Measurements from ENCODE around the gene CAMK2N1. TPM values are rescaled to one million over a fixed set of nuclear protein-coding genes. Genes with fewer than 3 reads are reported as not detected.

CAMK2N1 gene
- total and polyA plus RNA-seq, 4 donors = 12.3 to 15.1 (median 13.9) TPM

- H3K36me3 ChIP-seq (ENCODE audit: control insufficient read depth in 4 of 4, insufficient read depth in 3 of 4, low read depth in 1 of 4, low read length in 3 of 4) = no peaks in the 10 kb centered on the region
- DNase-seq (ENCODE audit: low spot score) = no peak
- H3K9ac ChIP-seq (ENCODE audit: low read depth in 1 of 2, low read length in 2 of 2) = no peak overlapping the region
- 95% methylated on average over 4 of the region's 4 CpGs for WGBS
- H3K27me3 ChIP-seq (ENCODE audit: control insufficient read depth in 4 of 4, insufficient read depth in 4 of 4, low read length in 3 of 4) = no peaks in the 10 kb centered on the region
- peaks cover 11 to 37% (median 26%) of the 10 kb centered on the region in 4 donors for H3K4me1 ChIP-seq (ENCODE audit: control insufficient read depth in 4 of 4, insufficient read depth in 4 of 4, low read length in 3 of 4)
- no peak overlapping the region for H3K4me3 ChIP-seq (ENCODE audit: low read depth in 1 of 3, low read length in 3 of 3)
- no peak for TF ChIP-seq EGR1 (IDR thresholded peaks at IDR 0.05; ENCODE audit: low read depth in 2 of 2)
- TF ChIP-seq, protein P1, sequence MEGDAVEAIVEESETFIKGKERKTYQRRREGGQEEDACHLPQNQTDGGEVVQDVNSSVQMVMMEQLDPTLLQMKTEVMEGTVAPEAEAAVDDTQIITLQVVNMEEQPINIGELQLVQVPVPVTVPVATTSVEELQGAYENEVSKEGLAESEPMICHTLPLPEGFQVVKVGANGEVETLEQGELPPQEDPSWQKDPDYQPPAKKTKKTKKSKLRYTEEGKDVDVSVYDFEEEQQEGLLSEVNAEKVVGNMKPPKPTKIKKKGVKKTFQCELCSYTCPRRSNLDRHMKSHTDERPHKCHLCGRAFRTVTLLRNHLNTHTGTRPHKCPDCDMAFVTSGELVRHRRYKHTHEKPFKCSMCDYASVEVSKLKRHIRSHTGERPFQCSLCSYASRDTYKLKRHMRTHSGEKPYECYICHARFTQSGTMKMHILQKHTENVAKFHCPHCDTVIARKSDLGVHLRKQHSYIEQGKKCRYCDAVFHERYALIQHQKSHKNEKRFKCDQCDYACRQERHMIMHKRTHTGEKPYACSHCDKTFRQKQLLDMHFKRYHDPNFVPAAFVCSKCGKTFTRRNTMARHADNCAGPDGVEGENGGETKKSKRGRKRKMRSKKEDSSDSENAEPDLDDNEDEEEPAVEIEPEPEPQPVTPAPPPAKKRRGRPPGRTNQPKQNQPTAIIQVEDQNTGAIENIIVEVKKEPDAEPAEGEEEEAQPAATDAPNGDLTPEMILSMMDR (IDR thresholded peaks at IDR 0.05; ENCODE audit: low read depth, low read length, missing input control) = no peak
- no peak for TF ChIP-seq GABPA (IDR thresholded peaks at IDR 0.05 in 1 of 2, conservative IDR thresholded peaks at IDR 0.05 in 1 of 2)
- TF ChIP-seq FOXA1 (IDR thresholded peaks at IDR 0.05) = no peak
- TF ChIP-seq MAX (IDR thresholded peaks at IDR 0.05) = no peak
- TF ChIP-seq SP1 (IDR thresholded peaks at IDR 0.05) = no peak
- TF ChIP-seq RXRA (IDR thresholded peaks at IDR 0.05) = no peak
- no peak for TF ChIP-seq TAF1 (conservative IDR thresholded peaks at IDR 0.05)
- TF ChIP-seq HNF4G (IDR thresholded peaks at IDR 0.05) = no peak
- TF ChIP-seq RAD21 (IDR thresholded peaks at IDR 0.05) = no peak
- TF ChIP-seq, protein P2, sequence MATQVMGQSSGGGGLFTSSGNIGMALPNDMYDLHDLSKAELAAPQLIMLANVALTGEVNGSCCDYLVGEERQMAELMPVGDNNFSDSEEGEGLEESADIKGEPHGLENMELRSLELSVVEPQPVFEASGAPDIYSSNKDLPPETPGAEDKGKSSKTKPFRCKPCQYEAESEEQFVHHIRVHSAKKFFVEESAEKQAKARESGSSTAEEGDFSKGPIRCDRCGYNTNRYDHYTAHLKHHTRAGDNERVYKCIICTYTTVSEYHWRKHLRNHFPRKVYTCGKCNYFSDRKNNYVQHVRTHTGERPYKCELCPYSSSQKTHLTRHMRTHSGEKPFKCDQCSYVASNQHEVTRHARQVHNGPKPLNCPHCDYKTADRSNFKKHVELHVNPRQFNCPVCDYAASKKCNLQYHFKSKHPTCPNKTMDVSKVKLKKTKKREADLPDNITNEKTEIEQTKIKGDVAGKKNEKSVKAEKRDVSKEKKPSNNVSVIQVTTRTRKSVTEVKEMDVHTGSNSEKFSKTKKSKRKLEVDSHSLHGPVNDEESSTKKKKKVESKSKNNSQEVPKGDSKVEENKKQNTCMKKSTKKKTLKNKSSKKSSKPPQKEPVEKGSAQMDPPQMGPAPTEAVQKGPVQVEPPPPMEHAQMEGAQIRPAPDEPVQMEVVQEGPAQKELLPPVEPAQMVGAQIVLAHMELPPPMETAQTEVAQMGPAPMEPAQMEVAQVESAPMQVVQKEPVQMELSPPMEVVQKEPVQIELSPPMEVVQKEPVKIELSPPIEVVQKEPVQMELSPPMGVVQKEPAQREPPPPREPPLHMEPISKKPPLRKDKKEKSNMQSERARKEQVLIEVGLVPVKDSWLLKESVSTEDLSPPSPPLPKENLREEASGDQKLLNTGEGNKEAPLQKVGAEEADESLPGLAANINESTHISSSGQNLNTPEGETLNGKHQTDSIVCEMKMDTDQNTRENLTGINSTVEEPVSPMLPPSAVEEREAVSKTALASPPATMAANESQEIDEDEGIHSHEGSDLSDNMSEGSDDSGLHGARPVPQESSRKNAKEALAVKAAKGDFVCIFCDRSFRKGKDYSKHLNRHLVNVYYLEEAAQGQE (IDR thresholded peaks at IDR 0.05) = no peak
- TF ChIP-seq, protein P3, sequence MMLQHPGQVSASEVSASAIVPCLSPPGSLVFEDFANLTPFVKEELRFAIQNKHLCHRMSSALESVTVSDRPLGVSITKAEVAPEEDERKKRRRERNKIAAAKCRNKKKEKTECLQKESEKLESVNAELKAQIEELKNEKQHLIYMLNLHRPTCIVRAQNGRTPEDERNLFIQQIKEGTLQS (IDR thresholded peaks at IDR 0.05) = no peak
- no peak for TF ChIP-seq HNF4A (conservative IDR thresholded peaks at IDR 0.05)
- TF ChIP-seq JUND (IDR thresholded peaks at IDR 0.05) = no peak
- TF ChIP-seq ZBTB33 (IDR thresholded peaks at IDR 0.05) = no peak
- no peak for TF ChIP-seq FOXA2 (IDR thresholded peaks at IDR 0.05)
- TF ChIP-seq YY1 (IDR thresholded peaks at IDR 0.05) = no peak
- H3K27ac ChIP-seq (ENCODE audit: low read depth in 1 of 2, low read length in 2 of 2) = no peak overlapping the region
- no peaks in the 10 kb centered on the region for H3K9me3 ChIP-seq (ENCODE audit: control insufficient read depth in 4 of 4, low read length in 3 of 4)
These were observed 13.9 kb downstream of the CAMK2N1 start for GRCh38 chr1:20472121-20472520.
